Activated naive CD4-positive, alpha-beta T cell treated with anti-CD3 and anti-CD28 coated beads, Interleukin-2, amount 50 U/mL, for 72 hours (primary cell): Measurements from ENCODE around the gene ZNF287. TPM values are rescaled to one million over a fixed set of nuclear protein-coding genes. Genes with fewer than 3 reads are reported as not detected.
"Not testable (repeated sequence)": the region's sequence is repeated elsewhere in the genome, so short reads cannot be mapped to it uniquely, and the experiment has no call there.

ENCODE experiments used
- ATAC-seq, 2 donors: fragments of 150-1000 bp; cut with Tn5 transposase; 2 replicates each; pipeline ENCODE4 v1.10.0; 2021; ENCODE audit warnings: mild to moderate bottlenecking in 2 of 2, moderate library complexity in 2 of 2
- DNase-seq, 2 donors: peaks; one replicate each; pipeline ENCODE4 v3.0.0; 2021 to 2022; ENCODE audit warnings: low spot score in 2 of 2
- H3K27ac Mint-ChIP-seq, 2 donors: one replicate each; pipeline ENCODE4 v1.8.0; 2022; ENCODE audit warnings: mild to moderate bottlenecking in 2 of 2, mixed read lengths in 2 of 2
- H3K36me3 Mint-ChIP-seq, 2 donors: one replicate each; pipeline ENCODE4 v1.8.0; 2022; ENCODE audit warnings: mixed read lengths in 2 of 2
- H3K9me3 Mint-ChIP-seq, 2 donors: one replicate each; pipeline ENCODE4 v1.8.0; 2022; ENCODE audit warnings: mixed read lengths in 2 of 2
- total RNA-seq, 2 donors: library from RNA; stranded (reverse); gene quantifications; one replicate each; pipeline ENCODE4 v1.2.3, GENCODE V29; 2022

Gene ZNF287
- total RNA-seq, 2 donors from 2014 or later = 4.1 to 5.0 TPM

DNA sequence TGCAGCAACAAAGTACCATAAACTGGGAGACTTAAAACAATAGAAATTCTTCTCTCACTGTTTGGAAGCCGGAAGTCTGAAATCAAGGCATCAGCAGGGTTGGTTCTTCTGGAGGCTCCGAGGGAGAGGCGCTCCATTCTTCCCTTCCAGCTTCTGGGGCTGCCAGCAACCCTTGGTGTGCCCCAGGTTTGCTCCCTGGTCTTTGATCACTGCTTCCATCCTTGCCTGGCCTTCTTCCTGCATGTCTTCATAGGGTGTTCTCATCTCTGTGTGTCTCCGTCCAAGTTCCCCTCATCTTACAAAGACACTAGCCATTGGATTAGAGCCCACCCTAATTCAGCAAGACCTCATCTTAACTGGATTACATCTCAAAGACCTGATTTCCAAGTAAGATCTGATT lies 41.7 kb downstream of the ZNF287 start:
- no peak overlapping the region for H3K27ac Mint-ChIP-seq
- H3K9me3 Mint-ChIP-seq = no peaks in the 10 kb centered on the region
- no peak for ATAC-seq
- DNase-seq = no peak
- no peaks in the 10 kb centered on the region for H3K36me3 Mint-ChIP-seq

DNA sequence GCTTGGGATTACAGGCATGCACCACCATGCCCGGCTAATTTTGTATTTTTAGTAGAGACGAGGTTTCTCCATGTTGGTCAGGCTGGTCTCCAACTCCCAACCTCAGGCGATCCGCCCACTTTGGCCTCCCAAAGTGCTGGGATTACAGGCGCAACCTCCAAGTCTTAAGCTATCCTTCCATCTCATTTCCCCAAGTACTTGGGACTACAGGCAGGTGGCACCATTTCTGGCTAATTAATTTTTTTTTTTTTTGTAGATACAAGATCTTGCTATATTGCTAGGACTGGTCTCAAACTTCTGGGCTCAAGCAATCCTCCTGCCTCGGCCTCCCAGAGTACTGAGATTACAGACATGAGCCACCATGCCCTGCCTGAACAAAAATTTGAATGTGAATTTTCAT lies 43.4 kb downstream of the ZNF287 start:
- H3K36me3 Mint-ChIP-seq, H3K9me3 Mint-ChIP-seq, ATAC-seq, DNase-seq, H3K27ac Mint-ChIP-seq: not testable (repeated sequence)

DNA sequence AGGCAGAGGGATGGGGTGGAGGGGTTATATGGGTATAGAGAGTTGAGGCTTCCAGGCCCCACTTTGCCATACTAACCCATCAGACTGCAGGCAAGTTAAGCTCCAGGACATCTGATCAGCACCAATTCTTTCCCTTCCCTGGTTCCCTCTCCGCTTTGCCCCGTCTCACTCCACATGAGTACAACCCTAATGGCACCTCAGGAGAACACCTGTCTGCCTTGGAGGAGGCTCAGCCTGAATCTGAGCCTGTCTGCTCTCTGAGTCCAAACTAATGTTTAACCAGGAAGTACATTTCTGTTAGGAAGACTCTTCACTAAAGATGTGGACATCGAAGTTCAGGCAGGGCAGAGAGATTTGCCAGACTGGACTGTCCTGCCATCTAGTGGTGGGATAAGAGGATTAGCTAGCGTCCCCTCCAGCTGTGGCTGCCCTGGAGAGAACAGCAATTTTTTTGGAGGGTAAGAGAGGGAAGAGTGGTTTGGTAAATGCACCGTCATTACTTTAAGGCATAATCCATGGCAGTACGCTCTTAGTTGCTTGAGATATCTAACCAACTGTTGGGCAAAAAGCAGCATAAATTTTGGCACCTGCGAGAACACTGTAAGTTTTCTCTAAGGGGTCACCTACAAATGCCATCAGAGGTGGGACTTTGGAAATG lies 47.8 kb downstream of the ZNF287 start:
- H3K27ac Mint-ChIP-seq = peak overlapping the region in 1 of 2 donors; percentile 6
- no peaks in the 10 kb centered on the region for H3K9me3 Mint-ChIP-seq
- peak; percentile 58 to 60 for DNase-seq
- H3K36me3 Mint-ChIP-seq = no peaks in the 10 kb centered on the region
- peak; percentile 95 to 98 for ATAC-seq

DNA sequence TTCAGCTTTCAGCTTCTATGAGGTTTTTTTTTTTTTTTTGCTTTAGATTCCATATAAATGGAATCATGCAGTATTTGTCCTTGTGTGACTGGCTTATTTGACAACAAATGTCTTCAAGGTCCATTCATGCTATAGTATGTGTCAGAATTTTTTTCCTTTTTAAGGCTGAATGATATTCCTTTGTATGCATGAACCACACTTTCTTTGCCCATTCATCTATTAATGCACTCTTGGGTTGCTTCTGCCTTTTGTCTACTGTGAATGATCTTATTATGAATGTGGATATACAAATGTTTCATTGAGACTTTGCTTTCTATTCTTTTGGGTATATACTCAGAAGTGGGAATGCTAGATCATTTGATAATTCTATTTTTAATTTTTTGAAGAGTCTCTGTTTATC lies 50.0 kb downstream of the ZNF287 start:
- DNase-seq (no peak), ATAC-seq (no peak)
- Mint-ChIP-seq H3K9me3 (no peaks in the 10 kb centered on the region), H3K27ac (no peak overlapping the region), H3K36me3 (no peaks in the 10 kb centered on the region)

DNA sequence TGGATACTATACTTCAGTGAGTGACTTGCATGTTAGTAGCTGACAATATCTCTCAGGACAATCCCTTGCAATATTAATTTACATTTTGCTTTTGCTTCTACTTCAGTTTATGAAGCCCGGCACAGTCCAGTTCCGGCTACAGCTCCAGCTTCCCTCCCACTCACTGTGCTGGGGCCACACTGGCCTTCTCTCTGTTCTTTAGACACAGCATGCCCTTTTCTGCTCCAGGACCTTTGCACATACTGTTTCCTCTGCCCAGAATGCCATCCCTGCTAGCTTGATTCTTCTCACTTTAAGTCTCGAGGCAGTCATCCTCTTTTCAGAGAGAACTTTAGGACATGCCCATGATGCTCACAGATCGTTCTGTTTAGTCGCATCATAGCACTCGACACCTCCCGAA lies 51.5 kb downstream of the ZNF287 start:
- Mint-ChIP-seq H3K27ac (no peak overlapping the region), H3K9me3 (no peaks in the 10 kb centered on the region), H3K36me3 (no peaks in the 10 kb centered on the region)
- no peak for ATAC-seq
- no peak for DNase-seq

DNA sequence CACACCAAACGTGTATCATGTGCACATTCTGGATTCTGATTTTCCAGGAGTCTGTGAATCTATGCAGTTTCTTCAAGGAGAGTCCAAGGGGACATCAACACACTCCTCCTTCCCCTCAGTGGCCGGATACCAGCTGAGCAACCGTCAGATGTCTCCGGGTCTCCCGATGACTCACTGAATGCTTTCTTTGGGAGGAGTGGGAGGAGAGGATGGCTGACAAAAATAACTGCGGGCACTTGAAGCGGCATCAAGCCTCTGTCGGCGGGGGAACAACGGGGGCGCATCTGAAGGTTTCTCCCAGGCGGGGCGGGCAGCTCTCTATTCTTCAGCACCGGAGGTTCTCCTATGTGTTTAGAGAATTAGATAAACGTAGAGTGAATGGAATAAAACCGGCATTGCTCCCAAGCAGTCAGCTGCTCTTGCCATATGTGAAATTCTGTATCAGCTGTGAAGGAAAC lies 52.4 kb downstream of the ZNF287 start:
- ATAC-seq (no peak), DNase-seq (no peak)
- Mint-ChIP-seq H3K36me3 (no peaks in the 10 kb centered on the region), H3K27ac (no peak overlapping the region), H3K9me3 (no peaks in the 10 kb centered on the region)

DNA sequence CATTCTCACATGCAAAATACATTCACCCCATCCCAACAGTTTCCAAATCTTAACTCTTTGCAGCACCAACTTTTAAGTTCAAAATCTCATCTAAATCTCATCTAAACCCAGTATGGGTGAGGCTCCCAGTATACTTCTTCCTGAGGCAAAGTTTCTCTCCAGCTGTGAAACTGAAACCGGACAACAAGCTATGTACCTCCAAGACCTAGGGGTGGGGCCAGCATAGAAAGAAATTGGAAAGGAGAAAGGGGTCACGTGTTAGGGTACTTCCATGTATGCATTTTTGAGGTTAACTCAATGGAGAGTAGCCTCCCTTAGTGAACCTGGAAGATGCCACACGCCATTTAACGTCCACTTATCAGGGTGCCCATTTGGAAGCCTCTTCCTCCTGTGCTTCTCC lies 53.1 kb downstream of the ZNF287 start:
- ATAC-seq (no peak), DNase-seq (no peak)
- H3K27ac Mint-ChIP-seq = no peak overlapping the region
- H3K9me3 Mint-ChIP-seq = no peaks in the 10 kb centered on the region
- H3K36me3 Mint-ChIP-seq = no peaks in the 10 kb centered on the region

DNA sequence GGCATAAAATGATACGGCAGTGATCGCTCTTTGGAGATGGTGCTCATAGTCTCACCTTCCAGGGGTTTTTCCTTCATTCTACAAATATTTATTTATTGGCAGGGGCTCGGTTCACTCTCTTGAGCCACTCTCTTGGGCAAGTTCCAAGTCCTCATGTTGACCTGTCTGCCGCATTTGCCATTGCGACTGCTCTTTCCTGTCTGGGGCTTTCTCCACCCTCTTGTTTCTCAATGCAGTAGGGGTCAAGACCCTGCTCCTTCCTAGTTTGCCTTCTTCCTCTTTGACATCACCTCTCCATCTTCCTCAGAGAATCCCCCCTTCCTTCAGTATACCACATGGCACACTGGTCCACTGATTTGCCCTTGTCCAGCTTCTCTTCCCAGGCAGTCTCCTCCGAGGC lies 55.1 kb downstream of the ZNF287 start:
- DNase-seq (no peak), ATAC-seq (no peak)
- Mint-ChIP-seq H3K36me3 (no peaks in the 10 kb centered on the region), H3K27ac (no peak overlapping the region), H3K9me3 (no peaks in the 10 kb centered on the region)

DNA sequence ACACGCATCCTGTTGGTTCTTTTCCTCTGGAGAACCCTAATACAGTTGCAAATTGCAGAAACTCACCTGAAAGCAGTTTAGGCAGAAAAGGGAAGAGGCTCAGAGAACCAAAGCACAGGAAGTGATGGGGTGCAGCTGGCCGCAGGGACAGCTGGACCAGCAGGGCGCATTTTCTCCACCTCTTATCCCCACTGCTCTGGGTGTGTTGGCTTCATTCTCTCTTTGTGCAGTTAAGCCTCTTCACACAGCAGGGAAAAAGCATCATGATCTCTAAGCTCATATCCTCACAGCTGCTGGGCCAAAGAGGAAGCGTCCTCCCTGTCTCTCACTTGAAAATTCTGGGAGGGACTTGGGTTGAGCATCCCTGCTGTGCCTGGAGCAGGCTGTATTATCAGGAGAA lies 57.0 kb downstream of the ZNF287 start:
- ATAC-seq (no peak), DNase-seq (no peak)
- Mint-ChIP-seq H3K27ac (peak overlapping the region in 1 of 2 donors; percentile 21), H3K36me3 (no peaks in the 10 kb centered on the region), H3K9me3 (no peaks in the 10 kb centered on the region)

DNA sequence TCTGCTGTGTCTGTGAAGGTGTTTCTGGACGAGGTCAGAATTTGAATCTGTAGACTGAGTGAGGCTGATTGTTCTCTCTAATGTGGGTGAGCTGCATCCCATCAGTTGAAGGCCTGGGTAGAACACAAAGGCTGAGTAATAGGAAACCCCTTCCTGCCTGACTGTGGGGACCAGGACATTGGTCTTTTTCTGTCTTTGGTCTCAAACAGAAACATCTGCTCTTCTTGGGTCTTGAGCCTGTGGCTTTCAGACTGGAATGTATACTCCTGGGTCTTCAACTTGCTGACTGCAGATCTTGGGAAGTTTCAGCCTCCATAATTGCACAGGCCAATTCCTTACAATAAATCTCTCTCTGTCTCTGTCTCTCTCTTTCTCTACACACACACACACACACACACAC lies 57.4 kb downstream of the ZNF287 start:
- peak overlapping the region in 1 of 2 donors; percentile 21 for H3K27ac Mint-ChIP-seq
- no peaks in the 10 kb centered on the region for H3K36me3 Mint-ChIP-seq
- H3K9me3 Mint-ChIP-seq = no peaks in the 10 kb centered on the region

DNA sequence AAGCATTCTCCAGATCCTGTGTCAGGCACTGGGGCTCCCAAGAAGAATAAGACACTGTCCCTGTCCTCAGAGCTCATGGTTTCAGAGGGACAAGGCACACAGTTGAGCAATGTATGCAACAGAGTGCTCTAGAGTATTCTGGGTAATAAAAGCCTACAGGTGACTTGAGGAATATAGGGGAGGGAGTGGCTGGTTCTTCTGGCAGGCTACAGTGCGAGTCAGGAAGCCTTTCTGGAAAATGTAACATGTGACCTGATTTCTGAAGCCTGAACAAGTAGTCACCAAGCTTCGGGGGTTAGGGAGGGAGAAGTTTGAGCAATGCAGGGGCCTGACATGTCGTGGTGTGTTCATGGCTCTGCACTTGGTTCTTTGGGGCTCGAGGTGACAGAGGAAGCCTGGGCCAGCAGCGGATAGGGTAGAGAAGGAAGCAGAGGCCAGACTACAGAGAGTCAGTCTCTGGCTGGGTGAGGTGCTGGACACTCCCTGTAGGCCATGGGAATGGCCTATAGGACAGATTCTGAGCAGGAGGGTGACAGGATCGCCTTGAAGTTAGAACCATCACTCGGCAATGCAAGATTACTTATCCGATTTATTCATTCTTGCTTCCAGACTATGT lies 61.0 kb downstream of the ZNF287 start:
- no peak for ATAC-seq
- H3K9me3 Mint-ChIP-seq = no peaks in the 10 kb centered on the region
- no peak overlapping the region for H3K27ac Mint-ChIP-seq
- DNase-seq = no peak
- H3K36me3 Mint-ChIP-seq = no peaks in the 10 kb centered on the region

More for the DNA sequence above, 57.4 kb downstream of the ZNF287 start:
- no peak for ATAC-seq
- no peak for DNase-seq

DNA sequence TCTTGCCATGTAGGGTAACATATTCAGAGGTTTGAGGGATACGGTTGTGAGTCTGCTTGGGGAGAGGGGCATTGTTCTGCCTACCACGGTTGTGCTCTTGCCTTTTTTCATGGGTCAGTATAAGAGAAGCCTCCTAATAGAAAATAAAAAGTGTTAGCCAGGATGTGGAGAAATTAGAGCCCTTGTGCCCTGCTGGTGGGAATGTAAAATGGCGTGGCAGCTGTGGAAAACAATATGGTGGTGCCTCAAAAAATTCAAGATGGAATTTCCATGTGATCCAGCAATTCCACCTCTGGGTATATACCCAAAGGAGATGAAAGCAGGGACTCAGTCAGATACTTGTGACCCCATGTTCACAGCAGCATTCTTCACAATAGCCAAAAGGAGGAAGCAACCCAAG lies 62.8 kb downstream of the ZNF287 start:
- no peak overlapping the region for H3K27ac Mint-ChIP-seq

DNA sequence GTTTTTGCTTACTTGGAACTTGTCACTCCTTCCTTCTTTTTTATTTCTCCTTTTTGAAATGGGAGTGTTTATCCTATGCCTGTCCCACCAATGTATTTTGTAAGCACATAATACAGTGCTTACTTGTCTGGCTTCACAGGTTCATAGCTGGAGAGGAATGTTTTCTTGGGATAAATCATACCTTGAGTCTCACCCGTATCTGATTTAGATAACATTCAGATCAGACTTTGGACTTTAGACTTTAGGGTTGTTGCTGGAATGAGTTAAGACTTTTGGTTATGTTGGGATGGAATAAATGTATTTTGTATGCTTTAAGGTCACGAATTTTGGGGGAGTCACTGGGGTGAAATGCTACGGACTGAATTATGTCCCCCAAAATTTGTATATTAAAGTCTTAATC lies 64.0 kb downstream of the ZNF287 start:
- DNase-seq = no peak
- no peak for ATAC-seq
- H3K27ac Mint-ChIP-seq = no peak overlapping the region
- H3K9me3 Mint-ChIP-seq = no peaks in the 10 kb centered on the region
- H3K36me3 Mint-ChIP-seq = no peaks in the 10 kb centered on the region

More for the DNA sequence above, 62.8 kb downstream of the ZNF287 start:
- no peaks in the 10 kb centered on the region for H3K9me3 Mint-ChIP-seq
- H3K36me3 Mint-ChIP-seq = no peaks in the 10 kb centered on the region
- DNase-seq (no peak), ATAC-seq (no peak)

Other genes starting within 250 kb of the ZNF287 start
- 100 to 1,000 TPM in 1 of 2 donors, 10 to 100 TPM in 1; 78.7 to 115 TPM for gene CENPV, start 215.7 kb downstream of the ZNF287 start, total RNA-seq
- gene UBB, start 188.1 kb downstream of the ZNF287 start, total RNA-seq = 1,000 to 10,000 TPM; 1,283 to 1,379 TPM
- 10 to 100 TPM; 29.1 to 42.0 TPM for gene TRPV2, start 153.6 kb downstream of the ZNF287 start, total RNA-seq
- gene LRRC75A, start 77.0 kb downstream of the ZNF287 start, total RNA-seq = 1 to 10 TPM in 1 of 2 donors, under 1 TPM in 1; 0.41 to 1.4 TPM
- gene ZNF624, start 84.6 kb upstream of the ZNF287 start, total RNA-seq = 1 to 10 TPM; 3.7 to 7.2 TPM
- gene CCDC144A, start 121.0 kb upstream of the ZNF287 start, total RNA-seq = 10 to 100 TPM; 11.0 to 12.2 TPM